ENCODE measurements around the gene CDKAL1.

GRCh38 chr6:20873425-20874190 lies 339.4 kb downstream of the CDKAL1 start:
- TF ChIP-seq CTCF (IDR thresholded peaks at IDR 0.05) (no peak; the same call in 2 of the 3 replicates), HDAC2 (IDR thresholded peaks at IDR 0.05) (no peak), EP300 (IDR thresholded peaks at IDR 0.05) (no peak), KDM5A (IDR thresholded peaks at IDR 0.05) (no peak), CEBPB (IDR thresholded peaks at IDR 0.05) (no peak)
